Left forelimb (tissue), 1 donor: ENCODE results near the gene SCUBE1.

Experiments used
- DNase-seq: peaks from one replicate; pipeline ENCODE4 v3.0.0-alpha.2; 2018; ENCODE audit warnings: low spot score

SCUBE1 gene

DNA sequence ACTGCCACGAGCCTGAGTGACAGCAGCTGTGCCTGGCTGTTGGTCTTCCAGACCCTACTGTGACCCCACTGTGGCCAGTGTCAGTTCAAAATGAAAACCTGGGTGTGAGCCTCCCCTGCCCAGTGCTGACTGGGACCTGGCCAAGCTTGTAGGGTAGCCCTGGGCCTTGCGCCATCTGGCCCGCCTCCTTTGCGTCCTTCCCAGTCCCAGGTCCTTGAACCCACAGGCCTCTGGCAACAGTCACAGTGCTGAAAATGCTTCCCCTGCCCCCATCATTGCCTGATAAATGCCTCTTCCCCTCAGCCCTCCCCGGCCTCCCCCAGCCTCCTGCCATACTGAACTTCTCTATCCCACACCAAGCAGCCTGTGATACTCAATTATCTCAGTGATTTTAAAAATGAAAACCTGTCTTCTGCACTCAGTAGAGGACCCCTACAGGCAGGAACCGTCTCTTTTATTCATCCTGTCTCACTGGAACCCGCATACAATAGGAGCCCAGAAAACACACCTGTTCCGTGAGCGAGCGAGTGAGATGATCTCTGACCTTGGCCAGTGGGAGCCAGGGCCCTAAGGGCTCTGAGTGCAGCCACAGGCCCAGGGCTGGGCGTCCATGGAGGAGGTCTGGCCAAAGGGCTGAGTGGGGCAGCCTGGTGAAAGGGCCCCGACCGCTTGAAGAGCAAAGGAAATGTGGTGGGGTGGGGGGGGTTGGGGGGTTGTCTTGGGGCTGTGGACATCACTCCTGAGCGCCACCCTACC, 106.6 kb downstream of the SCUBE1 start:
- no peak for DNase-seq

DNA sequence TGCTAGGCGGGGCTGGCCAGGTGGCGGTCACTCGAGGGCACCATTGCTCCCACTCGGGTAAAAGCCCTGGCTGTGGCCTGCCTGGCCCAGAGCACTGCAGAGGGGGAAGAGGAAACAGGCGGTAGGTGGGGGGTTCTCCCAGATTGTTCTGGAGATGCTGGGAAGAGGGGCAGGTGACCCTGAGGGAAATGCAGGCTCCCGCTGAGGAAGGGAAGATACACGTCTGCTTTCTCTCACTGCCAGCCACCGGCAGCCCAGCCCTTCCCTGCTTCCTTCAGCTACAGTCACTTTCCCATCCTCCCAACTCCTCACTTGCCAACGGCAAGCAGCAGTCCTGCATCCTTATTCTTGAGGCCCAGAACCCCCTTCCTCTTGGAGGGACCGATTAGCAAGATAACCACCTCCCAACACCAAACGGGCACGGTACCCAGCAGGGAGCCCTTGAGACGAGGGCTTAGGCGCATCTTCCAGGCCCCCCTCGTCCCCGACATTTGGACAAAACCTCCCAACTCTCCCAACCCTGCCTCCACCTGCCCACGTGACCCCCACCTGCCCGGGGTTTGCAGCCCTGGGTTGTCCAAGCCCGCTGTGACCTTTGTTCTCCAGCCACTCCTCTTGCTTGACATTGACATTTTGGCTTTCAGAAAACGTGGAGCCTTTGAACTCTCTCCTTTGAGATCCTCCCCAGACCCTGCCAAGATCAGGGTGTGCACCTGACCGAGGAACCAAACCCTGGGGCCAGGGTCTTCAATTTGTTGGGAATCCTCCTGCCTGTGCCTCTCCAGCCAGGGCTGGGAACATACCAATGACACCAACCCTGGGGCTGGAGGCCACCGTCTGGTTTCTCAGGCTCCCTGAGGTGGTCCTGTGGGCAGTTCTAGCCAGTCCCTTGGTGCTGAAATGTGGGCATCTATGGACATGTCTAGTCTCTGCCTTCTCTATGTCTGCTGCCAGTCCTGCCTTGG, 107.4 kb downstream of the SCUBE1 start:
- DNase-seq: no peak

DNA sequence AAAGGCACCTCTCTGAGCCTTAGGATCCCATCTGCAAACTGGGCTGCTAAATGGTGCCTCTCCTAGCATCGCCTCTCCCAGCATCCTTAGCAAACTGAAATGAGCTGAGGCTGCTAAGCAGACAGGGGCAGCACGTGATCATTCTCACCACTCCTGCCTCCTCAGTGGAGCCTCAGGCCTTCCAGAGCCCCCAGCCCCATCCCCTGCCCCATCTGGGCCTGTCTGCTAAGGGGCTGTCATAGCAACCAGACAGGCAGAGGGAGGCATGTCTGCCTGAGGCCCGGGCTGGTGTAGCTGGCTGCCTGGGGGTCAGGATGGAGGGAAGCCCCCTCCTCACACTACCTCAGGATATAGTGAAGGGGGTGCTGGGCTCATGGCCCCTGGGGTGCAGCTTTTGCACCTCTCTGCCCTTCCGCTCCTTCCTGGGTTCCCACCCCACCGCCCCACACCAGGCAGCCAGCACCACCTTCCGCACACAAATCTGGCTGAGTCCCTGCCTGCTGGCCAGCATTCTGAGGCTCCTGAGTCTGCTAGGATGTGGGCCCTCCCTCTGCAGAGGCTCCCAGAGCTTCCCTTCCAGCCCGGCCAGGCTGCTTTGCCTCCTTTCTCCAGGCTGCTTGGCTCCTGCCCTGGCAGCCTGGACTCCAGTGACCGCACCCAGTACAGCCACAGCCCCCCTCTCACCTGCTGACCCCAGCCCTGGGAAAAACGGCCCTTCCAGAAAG, 108.7 kb downstream of the SCUBE1 start:
- DNase-seq: no peak

- no peak for DNase-seq
These were observed 109.6 kb downstream of the SCUBE1 start for GRCh38 chr22:43233529-43233928.

DNA sequence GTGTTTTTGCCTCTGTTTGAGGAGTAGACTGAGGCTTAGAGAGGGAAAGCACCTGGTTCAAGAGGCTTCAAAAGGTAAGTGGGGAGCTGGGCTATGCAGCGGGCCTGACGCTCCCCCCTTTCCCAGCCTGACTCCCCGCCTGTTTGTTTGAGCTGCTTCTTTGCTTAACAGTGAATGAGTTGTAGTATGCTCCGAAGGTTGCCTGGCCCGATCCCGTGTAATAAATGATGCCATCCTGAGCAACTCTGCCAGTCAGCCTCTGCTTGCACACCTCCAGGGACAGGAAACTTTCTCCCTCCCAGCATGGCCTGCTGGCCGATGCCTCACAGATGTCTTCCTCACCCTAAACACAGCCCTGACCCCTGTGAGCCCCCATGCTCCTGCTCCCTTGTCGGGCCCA, 110.7 kb downstream of the SCUBE1 start:
- no peak for DNase-seq

DNA sequence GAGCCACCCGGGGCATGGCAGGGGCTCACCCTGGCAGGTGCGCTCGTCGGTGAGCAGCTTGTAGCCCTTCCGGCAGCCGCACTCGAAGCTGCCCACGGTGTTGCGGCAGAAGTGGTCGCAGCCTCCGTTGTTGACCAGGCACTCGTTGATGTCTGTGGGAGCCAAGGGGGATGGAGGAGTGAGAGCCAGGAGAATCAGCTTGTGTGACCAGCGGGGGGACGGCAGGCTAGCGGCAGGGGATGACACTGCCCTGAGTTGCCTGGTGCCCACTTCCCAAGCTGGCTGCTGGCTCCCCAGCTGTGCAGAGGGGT, 111.5 kb downstream of the SCUBE1 start:
- no peak for DNase-seq

DNA sequence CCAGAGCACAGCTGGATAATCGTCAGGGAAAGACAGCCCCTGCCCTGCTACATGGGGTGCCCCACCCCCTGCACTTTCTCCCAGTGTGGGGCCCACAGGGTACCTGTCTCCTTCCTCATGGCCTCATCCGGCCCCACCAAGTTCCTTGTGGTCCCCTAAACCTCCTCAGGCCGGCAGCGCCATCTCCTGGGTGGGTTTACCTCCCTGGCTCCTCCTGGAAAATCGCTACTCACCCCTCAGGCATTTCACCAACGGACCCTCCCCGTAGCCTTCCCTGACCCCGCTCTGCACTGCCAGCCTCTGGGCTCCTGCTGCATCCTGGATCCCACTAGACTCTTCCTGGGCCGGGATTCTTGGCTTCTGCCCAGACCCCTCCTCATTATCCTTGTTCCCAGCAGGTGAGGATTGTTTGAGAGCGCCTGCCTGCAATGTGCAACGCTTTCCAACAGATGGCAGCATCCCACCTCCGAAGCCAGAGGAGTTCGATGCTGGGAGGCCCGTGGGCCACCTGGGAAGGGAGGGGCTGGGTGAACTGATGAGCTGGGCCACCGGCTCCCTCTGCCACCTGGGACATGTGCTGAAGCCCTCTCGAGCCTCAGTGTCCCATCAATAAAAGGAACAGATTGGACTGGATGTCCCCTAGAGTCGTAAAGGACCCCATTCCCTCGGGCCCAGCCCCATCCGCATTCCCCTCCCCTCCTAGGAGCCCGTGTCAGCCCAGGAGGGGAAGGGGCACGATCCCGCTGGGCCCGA, 112.0 kb downstream of the SCUBE1 start:
- DNase-seq: no peak

- no peak for DNase-seq
These were observed 112.6 kb downstream of the SCUBE1 start for GRCh38 chr22:43230571-43230970.

DNA sequence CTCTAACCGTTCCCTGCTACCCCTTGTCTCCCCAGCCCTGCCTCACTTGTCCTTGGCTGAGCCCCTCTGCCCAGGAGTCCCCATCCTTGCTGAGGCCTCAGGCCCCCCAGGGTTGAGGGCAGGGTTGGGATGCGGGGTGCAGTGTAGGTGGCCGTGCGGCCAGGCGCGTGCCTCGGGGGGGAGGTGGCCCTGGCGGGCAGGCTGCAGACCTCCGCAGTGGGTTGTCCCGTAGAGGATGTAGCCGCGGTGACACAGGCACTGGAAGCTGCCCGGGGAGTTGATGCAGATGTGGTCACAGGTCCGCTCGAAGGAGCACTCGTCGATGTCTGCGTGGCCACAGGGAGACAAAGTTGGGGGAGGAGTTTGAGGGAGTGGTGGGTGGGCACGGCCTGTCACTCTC, 114.3 kb downstream of the SCUBE1 start:
- no peak for DNase-seq

DNA sequence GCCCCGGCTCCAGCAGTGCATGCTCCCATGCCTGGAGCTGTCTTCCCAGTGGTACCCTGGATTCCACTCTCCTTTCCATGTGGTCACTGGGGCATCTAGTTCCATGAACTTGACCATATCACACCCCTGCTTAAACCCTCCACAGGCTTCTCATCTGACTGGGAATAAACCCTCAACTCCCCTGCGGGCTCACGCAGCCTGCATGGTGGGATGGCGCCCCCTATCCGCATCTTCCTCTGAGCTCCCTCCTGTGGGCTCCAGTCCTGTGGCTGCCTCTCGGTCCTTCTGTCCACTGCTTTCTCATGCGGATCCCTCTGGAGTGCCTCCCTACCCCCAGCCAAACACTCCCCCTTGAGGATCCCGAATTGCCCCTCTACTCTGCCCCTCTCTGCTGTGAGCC, 114.8 kb downstream of the SCUBE1 start:
- DNase-seq: no peak

- no peak for DNase-seq
These were observed 115.9 kb downstream of the SCUBE1 start for GRCh38 chr22:43227239-43227630.

GRCh38 chr22:43226377-43227238, 116.6 kb downstream of the SCUBE1 start:
- DNase-seq: no peak

DNA sequence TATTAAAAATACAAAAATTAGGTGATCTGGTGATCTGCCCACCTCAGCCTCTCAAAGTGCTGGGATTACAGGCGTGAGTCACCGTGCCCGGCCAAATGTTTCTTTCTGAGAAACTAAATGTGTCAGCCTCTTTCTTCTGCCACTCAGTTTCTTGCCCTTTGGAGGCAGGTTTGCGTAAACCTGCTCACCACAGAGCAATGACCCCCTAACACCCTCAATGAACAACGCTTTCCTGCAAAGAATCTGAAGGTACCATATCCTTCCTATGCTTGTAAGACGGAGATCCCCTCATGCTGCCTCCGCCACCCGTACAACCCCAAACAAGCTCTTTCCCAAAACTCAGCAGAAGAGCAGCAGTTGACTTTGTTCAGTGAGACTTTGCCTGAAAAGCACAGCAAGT, 117.6 kb downstream of the SCUBE1 start:
- DNase-seq: no peak

DNA sequence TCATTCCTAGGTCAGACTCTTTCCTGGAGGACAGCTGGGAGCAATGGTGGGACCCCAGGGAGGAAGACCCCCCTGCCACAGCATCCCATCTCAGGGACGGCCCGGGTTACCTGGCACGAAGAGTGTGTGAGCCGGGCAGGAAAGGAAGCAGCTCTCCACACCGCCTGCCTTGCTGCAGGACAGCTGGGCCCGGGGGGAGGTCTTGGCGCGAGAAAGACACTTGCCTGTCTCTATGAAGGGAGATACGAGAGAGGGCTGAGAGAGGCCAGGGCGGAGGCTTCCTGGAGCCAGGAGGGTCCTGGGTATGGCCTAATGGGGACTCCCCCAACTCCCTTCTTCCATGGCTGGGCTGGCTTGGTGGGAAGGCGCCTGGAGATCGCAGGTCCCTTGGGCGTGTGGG, 120.2 kb downstream of the SCUBE1 start:
- DNase-seq: no peak

DNA sequence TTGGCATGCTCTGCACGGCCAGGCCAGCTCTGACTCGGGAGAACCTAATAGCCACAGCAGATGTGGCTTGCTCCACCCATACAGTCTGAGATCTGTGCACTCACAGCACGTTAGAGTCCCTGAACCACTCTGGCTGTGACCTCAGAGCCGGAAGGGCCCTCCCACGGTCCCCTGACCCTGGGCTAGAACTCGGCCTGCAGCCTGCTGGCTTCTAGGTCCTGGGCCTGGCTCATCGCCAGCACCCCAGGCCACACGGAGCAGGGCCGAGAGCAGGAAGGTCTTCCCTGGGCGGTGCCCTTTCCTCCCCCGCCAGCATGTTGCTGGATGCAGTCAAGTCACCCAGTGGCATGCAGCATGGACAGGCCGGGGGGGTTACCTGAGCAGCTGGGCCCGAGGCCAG, 120.9 kb downstream of the SCUBE1 start:
- DNase-seq: no peak

- no peak for DNase-seq
These were observed 122.4 kb downstream of the SCUBE1 start for GRCh38 chr22:43220625-43221380.

- no peak for DNase-seq
These were observed 124.4 kb downstream of the SCUBE1 start for GRCh38 chr22:43218786-43219185.

- DNase-seq: no peak
These were observed 125.7 kb downstream of the SCUBE1 start for GRCh38 chr22:43217285-43218030.

GRCh38 chr22:43216738-43217137, 126.4 kb downstream of the SCUBE1 start:
- DNase-seq: no peak

GRCh38 chr22:43213962-43214361, 129.2 kb downstream of the SCUBE1 start:
- DNase-seq: no peak
